ENCODE results near the gene RBM48.

- TF ChIP-seq SIN3A (IDR thresholded peaks at IDR 0.05; ENCODE audit: borderline replicate concordance, insufficient read depth, low read length) (no peak), POLR2AphosphoS5 (IDR thresholded peaks at IDR 0.05; ENCODE audit: low read depth, low read length) (no peak)
Observed at GRCh38 chr7:92517631-92518030, 11.0 kb upstream of the RBM48 start.

Data from PFSK-1 (cell line).